Liver (tissue), 9 donors: Measurements from ENCODE around the gene PNPLA1. TPM values are rescaled to one million over a fixed set of nuclear protein-coding genes. Genes with fewer than 3 reads are reported as not detected.

Experiments used
- DNase-seq: peaks from one replicate; pipeline ENCODE4 v3.0.0-alpha.2; 2017; ENCODE audit warnings: low spot score
- H3K27ac ChIP-seq, 2 donors: one replicate each; pipeline ENCODE4 v1.7.0; 2013; ENCODE audit warnings: inconsistent platforms in 2 of 2, low read length in 2 of 2, control low read depth in 1 of 2, low read depth in 1 of 2, mild to moderate bottlenecking in 1 of 2
- H3K27me3 ChIP-seq, 4 donors: one replicate each; pipeline versions ENCODE4 v1.6.1 to v1.7.0; 2013; ENCODE audit warnings: low read length in 3 of 4, inconsistent platforms in 1 of 4, mild to moderate bottlenecking in 1 of 4, moderate library complexity in 1 of 4; ENCODE audit not compliant: control insufficient read depth in 4 of 4, insufficient read depth in 4 of 4
- H3K36me3 ChIP-seq, 4 donors: one replicate each; pipeline versions ENCODE4 v1.6.1 to v1.7.0; 2013; ENCODE audit warnings: low read length in 3 of 4, mild to moderate bottlenecking in 3 of 4, low read depth in 1 of 4, moderate library complexity in 1 of 4; ENCODE audit not compliant: control insufficient read depth in 4 of 4, insufficient read depth in 3 of 4
- H3K4me1 ChIP-seq, 4 donors: one replicate each; pipeline versions ENCODE4 v1.6.1 to v1.7.0; 2013; ENCODE audit warnings: low read length in 3 of 4, mild to moderate bottlenecking in 3 of 4, moderate library complexity in 1 of 4; ENCODE audit not compliant: control insufficient read depth in 4 of 4, insufficient read depth in 4 of 4
- H3K4me3 ChIP-seq, 3 donors: one replicate each; pipeline versions ENCODE4 v1.6.1 to v1.7.0; 2013; ENCODE audit warnings: low read length in 3 of 3, control low read depth in 1 of 3, low read depth in 1 of 3, mild to moderate bottlenecking in 1 of 3
- H3K9ac ChIP-seq, 2 donors: one replicate each; pipeline ENCODE4 v1.7.0; 2013; ENCODE audit warnings: low read length in 2 of 2, mild to moderate bottlenecking in 2 of 2, moderate library complexity in 2 of 2, control low read depth in 1 of 2, low read depth in 1 of 2
- H3K9me3 ChIP-seq, 4 donors: one replicate each; pipeline versions ENCODE4 v1.6.1 to v1.7.0; 2013; ENCODE audit warnings: low read length in 3 of 4; ENCODE audit not compliant: control insufficient read depth in 4 of 4
- EGR1 ChIP-seq, 2 donors: IDR thresholded peaks; 2 replicates each; pipeline ENCODE4 v1.6.1; 2016 to 2018; ENCODE audit warnings: antibody characterized with exemption in 2 of 2, low read depth in 2 of 2
- FOXA2 ChIP-seq: IDR thresholded peaks from 2 replicates; pipeline ENCODE4 v1.6.1; 2016; ENCODE audit warnings: antibody characterized with exemption
- GABPA ChIP-seq, 2 donors: IDR thresholded peaks in 1 of 2; conservative IDR thresholded peaks in 1 of 2; 2 replicates each; pipeline ENCODE4 v1.6.1; 2016; ENCODE audit warnings: antibody characterized with exemption in 2 of 2, mild to moderate bottlenecking in 1 of 2, moderate library complexity in 1 of 2
- HNF4A ChIP-seq, 2 donors: conservative IDR thresholded peaks; 2 replicates each; pipeline ENCODE4 v1.6.1; 2016; ENCODE audit warnings: antibody characterized with exemption in 2 of 2, mild to moderate bottlenecking in 2 of 2
- HNF4G ChIP-seq: IDR thresholded peaks from 2 replicates; pipeline ENCODE4 v1.6.1; 2016; ENCODE audit warnings: antibody characterized with exemption
- JUND ChIP-seq, 2 donors: IDR thresholded peaks; 2 replicates each; pipeline ENCODE4 v1.6.1; 2016; ENCODE audit warnings: antibody characterized with exemption in 2 of 2
- RAD21 ChIP-seq, 2 donors: IDR thresholded peaks; 2 replicates each; pipeline ENCODE4 v1.6.1; 2016; ENCODE audit warnings: antibody characterized with exemption in 2 of 2, mild to moderate bottlenecking in 2 of 2
- RXRA ChIP-seq, 2 donors: IDR thresholded peaks; 2 replicates each; pipeline ENCODE4 v1.6.1; 2017 to 2018; ENCODE audit warnings: antibody characterized with exemption in 2 of 2, mild to moderate bottlenecking in 1 of 2
- SP1 ChIP-seq: IDR thresholded peaks from 2 replicates; pipeline ENCODE4 v1.6.1; 2018; ENCODE audit warnings: antibody characterized with exemption, mild to moderate bottlenecking
- YY1 ChIP-seq: IDR thresholded peaks from 2 replicates; pipeline ENCODE4 v1.6.1; 2016; ENCODE audit warnings: antibody characterized with exemption, mild to moderate bottlenecking
- WGBS: extraction: QIAGEN DNeasy Blood & Tissue Kit; methylation state at CpG from one replicate; pipeline ENCODE4 v1.1.7; 2013; 5-methylcytosine and 5-hydroxymethylcytosine counted together
- polyA plus RNA-seq, 2 donors: library from polyadenylated mRNA; stranded (reverse) in 1 of 2; unstranded in 1 of 2; fragments of 200-250 nt in 1 of 2; fragments of >200 nt in 1 of 2; fragmentation: Nextera tagmentation in 1 of 2; extraction: Ambion mirVana in 1 of 2; gene quantifications; one replicate each; pipeline versions ENCODE4 v1.2.1 to v1.2.3, GENCODE V29; 2013 to 2015
- total RNA-seq, 2 donors: library from RNA; depleted of rRNA; stranded (reverse); fragments of >200 nt; gene quantifications; one replicate each; pipeline ENCODE4 v1.2.3, GENCODE V29; 2014
- TF ChIP-seq, protein P1 (sequence below): IDR thresholded peaks from 2 replicates; pipeline ENCODE4 v1.6.1; 2016; ENCODE audit warnings: antibody characterized with exemption
- TF ChIP-seq, protein P2 (sequence below): fragments of 150-350 bp; IDR thresholded peaks from 2 replicates; pipeline ENCODE4 v1.5.1; 2017; ENCODE audit warnings: improper control_type of control experiment, low read depth, low read length; ENCODE audit not compliant: missing input control
- TF ChIP-seq, protein P3 (sequence below): IDR thresholded peaks from 2 replicates; pipeline ENCODE4 v1.6.1; 2016; ENCODE audit warnings: antibody characterized with exemption
- TF ChIP-seq, protein P4 (sequence below): IDR thresholded peaks from 2 replicates; pipeline ENCODE4 v1.6.1; 2016; ENCODE audit warnings: antibody characterized with exemption, mild to moderate bottlenecking
- TF ChIP-seq, protein P5 (sequence below): IDR thresholded peaks from 2 replicates; pipeline ENCODE4 v1.6.1; 2016; ENCODE audit warnings: antibody characterized with exemption
- donor health status: healthy.
- donor health status: healthy.
- donor health status: healthy.
- donor health status: healthy.
- donor health status: healthy.

The PNPLA1 gene
- total and polyA plus RNA-seq, 4 donors = 0.07 to 0.14 (median 0.08) TPM; not detected in 1

DNA sequence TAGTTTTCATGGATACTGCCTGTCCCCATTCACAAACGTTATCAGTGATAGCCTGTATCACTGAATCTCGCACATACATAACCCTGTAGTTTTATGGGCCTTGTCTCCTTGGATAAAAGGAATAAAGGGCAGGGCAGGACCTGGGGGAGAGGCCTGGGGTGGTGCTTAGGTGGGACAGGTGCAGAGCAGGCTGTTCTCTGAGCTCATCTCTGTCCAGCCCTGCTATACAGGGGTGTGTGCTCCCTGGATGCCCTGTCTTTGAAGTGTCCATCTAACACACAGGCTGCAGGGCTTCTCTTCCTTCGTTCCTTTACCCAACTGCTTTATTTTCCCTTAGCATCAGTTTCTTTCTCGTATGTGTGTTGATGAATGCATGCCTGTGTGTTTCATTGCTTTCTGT lies 46.9 kb upstream of the PNPLA1 start:
- Histone ChIP-seq H3K27ac (no peak overlapping the region), H3K9ac (no peak overlapping the region), H3K9me3 (no peaks in the 10 kb centered on the region), H3K36me3 (peaks cover 10 to 57% (median 50%) of the 10 kb centered on the region in 4 donors), H3K27me3 (no peaks in the 10 kb centered on the region), H3K4me3 (no peak overlapping the region), H3K4me1 (no peaks in the 10 kb centered on the region)
- DNase-seq = no peak
- WGBS = 83% methylated on average over 4 of the region's 4 CpGs
- TF ChIP-seq SP1 = no peak

DNA sequence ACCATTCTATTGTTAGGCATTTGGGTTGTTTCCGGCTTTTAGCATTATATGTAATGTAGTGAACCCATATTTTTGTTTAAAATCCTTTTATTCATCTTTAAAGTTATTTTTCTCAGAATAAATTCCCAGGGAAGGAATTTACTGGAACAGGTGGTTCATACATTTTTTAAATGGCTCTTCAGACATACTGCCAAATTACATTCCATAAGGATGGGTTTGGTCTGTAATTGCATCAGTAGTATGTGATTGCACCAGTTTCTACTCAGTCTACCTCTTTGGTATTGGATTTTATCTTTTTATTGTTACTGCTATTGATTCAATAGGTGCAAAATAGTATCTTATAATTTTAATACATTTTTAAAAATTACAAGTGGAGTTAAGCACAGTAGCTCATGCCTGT lies 46.2 kb upstream of the PNPLA1 start:
- no peak for DNase-seq
- Histone ChIP-seq H3K9ac (no peak overlapping the region), H3K27ac (no peak overlapping the region), H3K4me3 (no peak overlapping the region), H3K4me1 (no peaks in the 10 kb centered on the region), H3K9me3 (no peaks in the 10 kb centered on the region), H3K36me3 (peaks cover 13 to 62% (median 48%) of the 10 kb centered on the region in 4 donors), H3K27me3 (no peaks in the 10 kb centered on the region)
- 100% methylated on average over 1 of the region's 1 CpG for WGBS
- no peak for TF ChIP-seq HNF4G
- TF ChIP-seq, protein P1, sequence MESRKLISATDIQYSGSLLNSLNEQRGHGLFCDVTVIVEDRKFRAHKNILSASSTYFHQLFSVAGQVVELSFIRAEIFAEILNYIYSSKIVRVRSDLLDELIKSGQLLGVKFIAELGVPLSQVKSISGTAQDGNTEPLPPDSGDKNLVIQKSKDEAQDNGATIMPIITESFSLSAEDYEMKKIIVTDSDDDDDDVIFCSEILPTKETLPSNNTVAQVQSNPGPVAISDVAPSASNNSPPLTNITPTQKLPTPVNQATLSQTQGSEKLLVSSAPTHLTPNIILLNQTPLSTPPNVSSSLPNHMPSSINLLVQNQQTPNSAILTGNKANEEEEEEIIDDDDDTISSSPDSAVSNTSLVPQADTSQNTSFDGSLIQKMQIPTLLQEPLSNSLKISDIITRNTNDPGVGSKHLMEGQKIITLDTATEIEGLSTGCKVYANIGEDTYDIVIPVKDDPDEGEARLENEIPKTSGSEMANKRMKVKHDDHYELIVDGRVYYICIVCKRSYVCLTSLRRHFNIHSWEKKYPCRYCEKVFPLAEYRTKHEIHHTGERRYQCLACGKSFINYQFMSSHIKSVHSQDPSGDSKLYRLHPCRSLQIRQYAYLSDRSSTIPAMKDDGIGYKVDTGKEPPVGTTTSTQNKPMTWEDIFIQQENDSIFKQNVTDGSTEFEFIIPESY = no peak
- no peak for TF ChIP-seq HNF4A (conservative IDR thresholded peaks at IDR 0.05)
- no peak for TF ChIP-seq GABPA (IDR thresholded peaks at IDR 0.05 in 1 of 2, conservative IDR thresholded peaks at IDR 0.05 in 1 of 2)
- TF ChIP-seq, protein P2, sequence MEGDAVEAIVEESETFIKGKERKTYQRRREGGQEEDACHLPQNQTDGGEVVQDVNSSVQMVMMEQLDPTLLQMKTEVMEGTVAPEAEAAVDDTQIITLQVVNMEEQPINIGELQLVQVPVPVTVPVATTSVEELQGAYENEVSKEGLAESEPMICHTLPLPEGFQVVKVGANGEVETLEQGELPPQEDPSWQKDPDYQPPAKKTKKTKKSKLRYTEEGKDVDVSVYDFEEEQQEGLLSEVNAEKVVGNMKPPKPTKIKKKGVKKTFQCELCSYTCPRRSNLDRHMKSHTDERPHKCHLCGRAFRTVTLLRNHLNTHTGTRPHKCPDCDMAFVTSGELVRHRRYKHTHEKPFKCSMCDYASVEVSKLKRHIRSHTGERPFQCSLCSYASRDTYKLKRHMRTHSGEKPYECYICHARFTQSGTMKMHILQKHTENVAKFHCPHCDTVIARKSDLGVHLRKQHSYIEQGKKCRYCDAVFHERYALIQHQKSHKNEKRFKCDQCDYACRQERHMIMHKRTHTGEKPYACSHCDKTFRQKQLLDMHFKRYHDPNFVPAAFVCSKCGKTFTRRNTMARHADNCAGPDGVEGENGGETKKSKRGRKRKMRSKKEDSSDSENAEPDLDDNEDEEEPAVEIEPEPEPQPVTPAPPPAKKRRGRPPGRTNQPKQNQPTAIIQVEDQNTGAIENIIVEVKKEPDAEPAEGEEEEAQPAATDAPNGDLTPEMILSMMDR = no peak
- TF ChIP-seq, protein P3, sequence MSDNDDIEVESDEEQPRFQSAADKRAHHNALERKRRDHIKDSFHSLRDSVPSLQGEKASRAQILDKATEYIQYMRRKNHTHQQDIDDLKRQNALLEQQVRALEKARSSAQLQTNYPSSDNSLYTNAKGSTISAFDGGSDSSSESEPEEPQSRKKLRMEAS = no peak
- no peak for TF ChIP-seq EGR1 (IDR thresholded peaks at IDR 0.05; ENCODE audit: low read depth in 2 of 2)
- no peak for TF ChIP-seq JUND (IDR thresholded peaks at IDR 0.05)
- TF ChIP-seq FOXA2 = no peak
- TF ChIP-seq, protein P4, sequence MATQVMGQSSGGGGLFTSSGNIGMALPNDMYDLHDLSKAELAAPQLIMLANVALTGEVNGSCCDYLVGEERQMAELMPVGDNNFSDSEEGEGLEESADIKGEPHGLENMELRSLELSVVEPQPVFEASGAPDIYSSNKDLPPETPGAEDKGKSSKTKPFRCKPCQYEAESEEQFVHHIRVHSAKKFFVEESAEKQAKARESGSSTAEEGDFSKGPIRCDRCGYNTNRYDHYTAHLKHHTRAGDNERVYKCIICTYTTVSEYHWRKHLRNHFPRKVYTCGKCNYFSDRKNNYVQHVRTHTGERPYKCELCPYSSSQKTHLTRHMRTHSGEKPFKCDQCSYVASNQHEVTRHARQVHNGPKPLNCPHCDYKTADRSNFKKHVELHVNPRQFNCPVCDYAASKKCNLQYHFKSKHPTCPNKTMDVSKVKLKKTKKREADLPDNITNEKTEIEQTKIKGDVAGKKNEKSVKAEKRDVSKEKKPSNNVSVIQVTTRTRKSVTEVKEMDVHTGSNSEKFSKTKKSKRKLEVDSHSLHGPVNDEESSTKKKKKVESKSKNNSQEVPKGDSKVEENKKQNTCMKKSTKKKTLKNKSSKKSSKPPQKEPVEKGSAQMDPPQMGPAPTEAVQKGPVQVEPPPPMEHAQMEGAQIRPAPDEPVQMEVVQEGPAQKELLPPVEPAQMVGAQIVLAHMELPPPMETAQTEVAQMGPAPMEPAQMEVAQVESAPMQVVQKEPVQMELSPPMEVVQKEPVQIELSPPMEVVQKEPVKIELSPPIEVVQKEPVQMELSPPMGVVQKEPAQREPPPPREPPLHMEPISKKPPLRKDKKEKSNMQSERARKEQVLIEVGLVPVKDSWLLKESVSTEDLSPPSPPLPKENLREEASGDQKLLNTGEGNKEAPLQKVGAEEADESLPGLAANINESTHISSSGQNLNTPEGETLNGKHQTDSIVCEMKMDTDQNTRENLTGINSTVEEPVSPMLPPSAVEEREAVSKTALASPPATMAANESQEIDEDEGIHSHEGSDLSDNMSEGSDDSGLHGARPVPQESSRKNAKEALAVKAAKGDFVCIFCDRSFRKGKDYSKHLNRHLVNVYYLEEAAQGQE = no peak
- TF ChIP-seq YY1 = no peak
- TF ChIP-seq, protein P5, sequence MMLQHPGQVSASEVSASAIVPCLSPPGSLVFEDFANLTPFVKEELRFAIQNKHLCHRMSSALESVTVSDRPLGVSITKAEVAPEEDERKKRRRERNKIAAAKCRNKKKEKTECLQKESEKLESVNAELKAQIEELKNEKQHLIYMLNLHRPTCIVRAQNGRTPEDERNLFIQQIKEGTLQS = no peak
- TF ChIP-seq RXRA (IDR thresholded peaks at IDR 0.05) = no peak
- TF ChIP-seq RAD21 (IDR thresholded peaks at IDR 0.05) = no peak
